GM21515 (cell line): ENCODE data around the gene GPR137.

Source experiments
- ATAC-seq: cut with Tn5 transposase; IDR thresholded peaks from one replicate; pipeline ENCODE4 v1.9.1; 2021; ENCODE audit not compliant: unreplicated experiment

Gene GPR137

DNA sequence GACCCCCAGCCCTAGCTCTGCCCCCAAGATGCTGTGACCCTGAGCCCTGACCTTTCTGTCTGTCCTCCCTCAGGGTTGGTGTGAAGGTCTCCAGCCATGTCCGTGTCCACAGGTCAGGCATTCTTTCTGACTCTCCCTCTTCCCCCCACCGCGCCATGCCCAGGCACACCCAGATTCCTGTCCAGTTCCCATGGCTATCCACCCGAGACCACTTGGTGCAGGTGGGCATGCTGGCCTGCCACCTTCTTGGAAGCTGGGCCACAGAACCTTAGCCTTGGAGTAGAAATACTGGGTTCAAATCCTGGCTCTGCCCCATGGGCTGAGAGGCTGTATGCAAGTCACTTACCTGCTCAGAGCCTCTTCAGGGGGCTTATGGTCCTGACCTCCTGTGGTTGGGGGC lies 36.6 kb upstream of the GPR137 start:
- ATAC-seq: no peak

DNA sequence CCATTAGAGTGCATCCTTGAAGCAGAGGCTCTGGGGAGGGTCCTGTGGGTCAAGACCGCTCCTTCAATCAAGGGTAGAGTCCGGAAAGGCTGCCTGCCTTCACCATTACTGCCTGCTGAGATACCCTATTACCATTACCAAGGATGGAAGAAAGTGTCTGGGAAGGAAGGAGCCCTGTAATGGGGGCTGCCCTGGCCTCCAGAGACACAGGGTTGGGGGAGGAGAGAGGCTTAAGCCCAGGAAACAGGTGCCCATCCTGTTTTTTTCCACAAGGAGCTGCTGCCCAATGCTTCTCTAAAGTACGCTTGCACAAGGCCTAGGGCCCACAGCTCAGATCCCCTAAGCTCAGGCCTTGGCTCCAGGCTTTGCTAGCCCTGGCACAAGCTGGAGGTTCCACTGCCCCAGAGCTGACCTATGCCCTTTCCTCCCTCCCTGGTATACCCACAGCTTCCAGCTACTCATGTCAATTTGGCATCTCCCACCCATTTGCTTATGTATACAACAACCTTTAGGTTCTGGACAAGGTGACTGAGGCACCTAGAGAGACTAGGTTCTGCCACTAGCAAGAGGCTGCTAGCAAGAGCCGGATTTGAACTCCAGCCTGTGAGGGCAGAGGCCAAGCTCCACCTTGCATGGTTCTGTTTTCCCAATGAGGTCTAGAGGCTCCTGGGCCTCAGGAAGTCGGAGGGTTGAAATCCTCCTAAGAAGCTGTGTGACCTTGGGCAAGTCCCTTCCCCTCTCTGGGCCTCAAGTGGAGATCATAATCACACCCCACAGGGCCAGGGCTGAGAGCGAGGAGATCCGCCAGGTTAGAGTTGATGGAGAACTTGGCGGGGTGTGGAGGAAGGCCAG lies 35.9 kb upstream of the GPR137 start:
- ATAC-seq: no peak

DNA sequence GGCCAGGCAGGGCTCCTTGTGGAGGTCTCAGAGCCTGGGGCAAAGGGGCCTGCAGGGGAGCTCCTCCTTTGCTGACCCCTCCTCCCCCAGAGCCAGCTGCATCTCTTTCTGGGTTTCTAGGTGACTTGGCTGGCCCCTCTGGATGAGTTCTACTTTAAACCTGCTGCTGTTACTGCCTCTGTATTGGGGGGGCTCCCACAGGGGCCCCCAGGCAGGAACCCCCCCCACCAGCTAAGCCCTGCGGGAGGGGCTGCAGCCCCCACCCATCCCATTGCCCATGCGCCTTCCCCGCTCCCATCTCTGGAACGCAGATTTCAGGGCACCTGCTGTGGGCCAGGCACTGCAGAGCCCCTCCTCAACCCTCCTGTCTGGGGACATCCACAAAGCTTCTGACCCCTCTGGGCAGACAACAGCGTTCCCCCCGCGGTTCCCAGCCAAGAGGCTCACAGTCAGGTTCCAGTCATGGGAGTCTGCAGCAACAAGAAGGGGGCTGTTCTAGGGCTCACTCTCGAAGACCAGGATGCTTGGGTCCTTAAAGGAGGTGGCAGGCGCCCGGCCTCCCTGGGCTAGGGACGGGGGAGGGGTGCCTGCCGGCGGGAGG lies 35.1 kb upstream of the GPR137 start:
- no peak for ATAC-seq

DNA sequence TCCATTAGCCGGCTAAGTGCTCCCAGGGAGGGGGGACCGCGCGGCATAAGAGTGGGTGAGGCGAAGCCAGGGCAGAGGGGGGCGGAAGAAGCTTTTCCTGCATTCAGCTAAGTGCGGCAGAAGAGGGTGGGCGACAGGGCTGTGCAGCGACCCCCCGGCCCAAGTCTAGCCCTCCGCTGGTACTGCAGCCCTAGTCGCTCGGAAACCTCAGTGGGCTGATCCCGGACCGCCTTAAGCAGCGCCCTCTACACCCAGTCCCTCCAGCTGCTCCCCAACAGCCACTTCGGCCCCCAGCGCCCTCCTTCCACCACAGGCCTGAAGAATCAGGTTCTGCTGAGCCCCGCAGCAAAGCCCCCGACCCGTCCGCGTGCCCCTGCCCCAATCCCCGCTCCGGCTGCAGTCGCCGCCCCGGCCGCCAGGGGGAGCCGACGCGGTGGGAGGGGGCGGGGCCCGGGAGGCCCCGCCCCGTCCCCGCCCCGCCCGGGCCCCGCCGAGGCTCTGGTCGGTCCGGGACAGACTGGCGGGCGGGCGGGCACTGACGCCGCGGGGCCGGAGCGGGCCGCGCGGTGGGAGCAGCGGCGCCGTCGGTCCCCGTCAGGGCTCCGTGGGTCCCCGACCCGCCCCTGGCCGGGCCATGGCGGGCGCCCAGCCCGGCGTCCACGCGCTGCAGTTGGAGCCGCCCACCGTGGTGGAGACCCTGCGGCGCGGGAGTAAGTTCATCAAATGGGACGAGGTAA lies 34.5 kb upstream of the GPR137 start, which contains the start of gene PLCB3:
Gene PLCB3, plus strand, starts transcription at position 515 of the 737 bp plus-strand sequence. Its CDS starts 120 bp downstream, at position 635.
- peak; percentile 35 for ATAC-seq

DNA sequence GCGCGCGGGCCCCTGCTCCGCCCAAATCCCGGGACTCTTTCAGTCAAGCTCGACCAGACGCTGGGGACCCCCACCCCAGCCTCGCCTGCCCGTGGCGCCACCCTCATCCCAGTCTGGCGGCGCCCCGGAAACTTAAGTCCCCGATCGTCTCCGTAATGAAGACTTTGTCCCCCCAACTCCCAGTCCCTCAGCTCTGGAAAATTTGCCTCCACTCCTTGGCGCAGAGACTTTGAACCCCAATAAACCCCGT lies 34.0 kb upstream of the GPR137 start:
- peak; percentile 7 for ATAC-seq

DNA sequence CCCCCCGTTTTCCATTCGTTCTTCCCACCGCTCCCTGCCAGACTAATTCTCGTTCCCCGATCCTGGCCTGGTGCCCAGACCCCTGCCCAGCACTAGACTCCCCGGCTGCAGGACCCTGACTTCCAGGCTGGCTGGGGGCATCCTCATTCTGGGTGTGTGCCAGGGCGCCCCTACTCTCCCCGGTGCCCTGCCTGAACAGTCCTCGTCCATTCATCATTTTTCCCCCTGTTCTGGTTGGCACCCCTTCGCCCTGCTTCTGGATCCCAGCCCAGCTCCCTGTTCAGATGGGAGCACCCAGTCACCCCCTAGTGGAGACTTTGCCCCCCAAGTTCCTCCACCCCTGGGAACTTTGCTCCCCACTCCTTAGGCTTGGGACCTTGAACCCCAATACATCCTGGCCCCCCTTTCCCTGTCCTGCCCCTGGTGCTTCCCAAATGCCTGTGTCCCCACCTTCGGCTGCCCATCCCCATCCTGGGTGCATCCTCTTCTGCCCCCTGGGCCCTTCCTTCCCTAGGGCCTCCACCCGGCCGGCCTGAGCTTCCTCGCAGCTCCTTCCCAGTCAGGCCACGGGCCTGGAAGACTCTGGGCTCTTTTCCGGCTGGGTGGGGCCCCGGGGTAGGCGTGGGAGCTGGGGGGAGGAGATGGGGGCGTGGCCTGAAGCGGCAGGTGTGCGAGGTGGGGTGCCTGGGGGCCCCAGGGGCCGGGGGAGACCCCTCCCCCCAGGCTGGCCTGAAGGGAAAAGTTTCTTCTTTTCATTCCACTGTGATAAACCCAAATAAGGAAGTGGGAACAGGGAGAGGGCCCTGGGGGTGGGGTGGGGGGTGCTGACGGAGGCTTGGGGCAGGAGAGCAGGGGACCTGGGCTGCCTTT lies 33.4 kb upstream of the GPR137 start:
- ATAC-seq: no peak

DNA sequence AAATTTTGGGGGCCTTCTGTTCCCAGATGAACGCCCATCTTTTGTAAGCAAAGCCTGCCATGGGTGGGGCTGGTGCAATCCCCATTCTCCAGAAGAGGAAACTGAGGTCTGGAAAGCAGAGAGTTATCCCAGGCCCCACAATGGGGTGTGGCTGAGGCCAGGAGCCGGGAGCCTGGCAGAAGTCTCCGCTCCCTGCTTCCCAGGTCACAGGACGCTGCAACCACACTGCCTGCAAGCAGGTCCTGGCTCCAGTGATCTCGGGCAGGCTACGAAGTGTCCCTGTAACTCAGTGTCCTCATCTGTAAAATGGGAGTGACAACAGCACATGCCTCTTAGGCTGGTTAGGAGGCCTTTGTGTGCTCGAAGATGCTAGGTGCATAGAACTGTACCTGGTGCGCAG lies 32.6 kb upstream of the GPR137 start:
- ATAC-seq: no peak

DNA sequence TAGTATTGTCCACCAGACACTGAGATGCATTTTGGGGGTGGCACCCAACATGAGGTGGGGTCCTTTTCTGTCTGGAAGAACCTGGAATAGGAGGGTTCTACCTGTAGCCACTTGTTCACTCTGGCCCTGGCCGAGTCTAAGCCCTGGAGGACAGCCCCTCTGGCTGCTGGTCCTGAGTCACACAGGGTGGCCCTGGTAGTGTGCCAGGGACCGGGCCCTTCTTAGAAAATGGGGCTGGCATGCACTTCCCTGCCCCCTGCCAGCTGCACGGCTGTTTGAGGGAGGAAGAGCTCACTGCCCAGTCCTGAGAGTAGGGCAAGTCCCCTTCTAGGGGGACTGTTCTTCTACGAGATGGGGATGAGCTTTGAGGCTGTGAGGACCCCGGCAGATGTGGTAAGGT lies 32.2 kb upstream of the GPR137 start:
- ATAC-seq: no peak

DNA sequence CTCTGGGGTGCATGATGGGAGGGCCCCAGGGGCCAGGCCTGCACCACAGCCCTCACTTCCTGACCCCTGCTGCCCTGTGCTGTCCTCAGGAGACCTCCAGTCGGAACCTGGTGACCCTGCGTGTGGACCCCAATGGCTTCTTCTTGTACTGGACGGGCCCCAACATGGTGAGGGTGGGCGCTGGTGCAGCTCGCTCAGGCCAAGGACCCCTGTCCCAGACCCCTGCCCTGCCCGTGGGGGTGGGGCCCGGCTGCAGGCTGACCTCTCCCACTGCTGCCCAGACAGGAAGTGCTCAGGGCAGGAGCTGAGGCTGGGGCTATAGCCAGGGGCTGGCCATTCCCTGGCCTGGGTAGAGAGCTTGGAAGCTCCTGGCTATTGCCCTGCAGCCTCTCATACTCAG lies 31.3 kb upstream of the GPR137 start:
- ATAC-seq: no peak

DNA sequence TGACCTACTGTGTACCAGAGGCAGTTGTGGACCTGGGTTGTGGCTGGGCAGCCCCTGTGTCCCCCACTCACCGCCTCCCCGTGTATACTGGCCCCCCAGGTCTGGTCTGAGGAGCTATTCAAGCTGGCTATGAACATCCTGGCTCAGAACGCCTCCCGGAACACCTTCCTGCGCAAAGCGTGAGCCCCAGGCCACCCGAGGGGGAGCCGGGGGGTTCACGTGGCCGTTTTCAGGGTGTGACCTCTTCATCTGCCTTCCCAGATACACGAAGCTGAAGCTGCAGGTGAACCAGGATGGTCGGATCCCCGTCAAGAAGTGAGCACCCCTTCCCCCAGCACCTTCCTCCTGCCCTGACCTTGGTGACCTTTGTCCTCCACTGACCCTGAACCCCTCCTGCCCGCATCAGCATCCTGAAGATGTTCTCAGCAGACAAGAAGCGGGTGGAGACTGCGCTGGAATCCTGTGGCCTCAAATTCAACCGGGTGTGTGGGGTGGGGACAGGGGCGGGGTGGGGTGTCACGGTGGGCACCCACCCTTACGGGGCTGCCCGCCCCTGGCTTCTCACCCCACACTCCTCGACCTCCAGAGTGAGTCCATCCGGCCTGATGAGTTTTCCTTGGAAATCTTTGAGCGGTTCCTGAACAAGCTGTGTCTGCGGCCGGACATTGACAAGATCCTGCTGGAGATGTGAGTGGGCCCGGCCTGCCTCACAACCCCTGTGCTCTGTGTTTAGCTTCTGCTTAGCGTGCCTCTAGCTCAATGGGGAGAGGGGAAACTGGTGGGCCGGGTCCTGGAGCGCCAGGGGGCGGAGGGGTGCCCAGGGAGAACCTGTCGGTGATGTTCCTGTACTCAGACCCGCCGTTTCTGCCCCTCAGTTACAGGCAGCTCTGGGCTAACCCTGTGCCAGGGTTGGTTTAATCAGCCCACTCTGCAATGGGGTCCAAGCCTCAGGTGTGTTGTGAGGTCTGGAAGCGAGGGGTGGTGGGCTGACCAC lies 30.2 kb upstream of the GPR137 start:
- no peak for ATAC-seq

DNA sequence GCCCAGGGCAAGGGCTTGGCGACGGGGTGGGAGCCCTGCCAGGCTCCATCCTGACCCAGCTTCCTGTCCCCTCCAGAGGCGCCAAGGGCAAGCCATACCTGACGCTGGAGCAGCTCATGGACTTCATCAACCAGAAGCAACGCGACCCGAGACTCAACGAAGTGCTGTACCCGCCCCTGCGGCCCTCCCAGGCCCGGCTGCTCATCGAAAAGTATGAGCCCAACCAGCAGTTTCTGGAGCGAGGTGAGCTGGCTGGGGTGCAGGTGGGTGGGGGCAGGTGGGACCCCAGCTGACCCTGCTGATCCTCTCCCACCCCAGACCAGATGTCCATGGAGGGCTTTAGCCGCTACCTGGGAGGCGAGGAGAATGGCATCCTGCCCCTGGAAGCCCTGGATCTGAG lies 29.3 kb upstream of the GPR137 start:
- no peak for ATAC-seq

DNA sequence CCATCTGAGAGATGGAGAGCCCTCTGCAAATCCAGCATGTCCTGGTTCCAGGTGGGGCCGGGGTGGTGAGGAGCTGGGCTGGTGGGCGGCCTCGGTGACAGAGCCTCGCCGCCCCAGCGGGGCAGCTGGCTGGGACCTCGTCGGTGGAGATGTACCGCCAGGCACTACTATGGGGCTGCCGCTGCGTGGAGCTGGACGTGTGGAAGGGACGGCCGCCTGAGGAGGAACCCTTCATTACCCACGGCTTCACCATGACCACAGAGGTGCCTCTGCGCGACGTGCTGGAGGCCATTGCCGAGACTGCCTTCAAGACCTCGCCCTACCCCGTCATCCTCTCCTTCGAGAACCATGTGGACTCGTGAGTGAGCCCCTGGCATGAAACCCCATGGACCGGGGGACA lies 27.3 kb upstream of the GPR137 start:
- no peak for ATAC-seq

DNA sequence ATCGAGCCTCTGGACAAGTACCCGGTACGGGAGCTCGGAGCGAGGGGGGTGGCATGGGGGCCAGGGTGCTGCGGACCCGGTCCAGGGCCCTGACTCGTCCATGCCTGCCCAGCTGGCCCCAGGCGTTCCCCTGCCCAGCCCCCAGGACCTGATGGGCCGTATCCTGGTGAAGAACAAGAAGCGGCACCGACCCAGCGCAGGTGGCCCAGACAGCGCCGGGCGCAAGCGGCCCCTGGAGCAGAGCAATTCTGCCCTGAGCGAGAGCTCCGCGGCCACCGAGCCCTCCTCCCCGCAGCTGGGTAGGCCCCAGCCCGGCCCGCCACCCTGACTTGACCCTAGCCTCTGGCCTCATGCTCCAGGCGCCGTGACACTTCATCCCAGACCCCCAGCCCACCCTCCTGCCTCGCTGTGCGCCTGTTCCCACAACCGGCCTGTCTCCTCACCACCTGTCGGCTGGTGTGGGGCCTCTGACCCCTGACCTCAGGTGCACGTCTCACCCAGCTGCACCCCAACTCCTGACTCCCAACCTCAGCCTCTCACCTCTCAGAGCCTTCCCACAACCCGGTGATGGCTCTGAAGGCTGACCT lies 26.6 kb upstream of the GPR137 start:
- ATAC-seq: no peak

DNA sequence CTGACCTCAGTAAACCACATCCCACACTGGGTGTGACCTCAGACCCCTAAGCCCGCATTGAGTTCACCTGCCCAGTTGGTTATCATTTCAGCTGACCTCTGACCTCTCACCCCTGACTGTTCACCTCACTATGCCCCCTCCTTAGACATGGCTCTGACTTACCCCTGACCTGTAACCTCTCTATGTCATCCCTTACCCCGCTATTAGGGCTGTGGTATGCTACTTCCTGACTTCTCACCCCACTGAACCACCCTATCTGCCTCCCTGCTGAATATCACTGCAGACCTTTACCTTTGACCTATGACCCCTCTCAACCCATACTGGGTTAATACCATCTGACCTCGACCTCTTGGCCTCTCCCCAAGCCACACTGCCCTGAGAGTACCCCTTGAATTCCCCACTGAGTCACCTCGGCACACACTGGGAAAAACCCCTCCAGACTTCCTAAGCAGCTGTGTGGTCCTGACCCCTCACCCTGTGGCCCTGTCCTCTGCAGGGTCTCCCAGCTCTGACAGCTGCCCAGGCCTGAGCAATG lies 26.0 kb upstream of the GPR137 start:
- no peak for ATAC-seq

DNA sequence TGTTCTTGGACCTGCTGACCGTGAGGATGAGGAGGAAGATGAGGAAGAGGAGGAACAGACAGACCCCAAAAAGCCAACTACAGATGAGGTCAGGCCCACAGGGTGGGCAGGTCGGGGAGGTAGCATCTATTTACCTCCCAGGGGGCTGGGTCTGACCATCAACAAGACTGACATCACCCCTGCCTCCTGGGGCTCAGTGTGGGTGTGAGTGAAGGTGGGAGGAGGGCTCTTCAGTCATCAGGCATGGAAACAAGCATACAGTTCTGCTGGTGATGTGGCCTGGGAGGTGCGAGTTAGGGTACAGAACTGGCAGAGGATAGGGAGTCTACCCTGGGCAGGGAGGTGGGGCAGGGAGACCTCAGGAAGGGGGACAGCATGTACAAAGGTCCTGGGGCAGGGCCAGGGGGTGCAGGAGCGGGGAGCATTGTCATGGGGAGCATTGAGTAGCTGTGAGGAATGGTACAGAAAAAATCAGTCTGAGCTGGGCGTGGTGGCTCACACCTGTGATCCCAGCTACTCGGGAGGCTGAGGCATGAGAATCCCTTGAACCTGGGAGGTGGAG lies 25.4 kb upstream of the GPR137 start:
- ATAC-seq: no peak

DNA sequence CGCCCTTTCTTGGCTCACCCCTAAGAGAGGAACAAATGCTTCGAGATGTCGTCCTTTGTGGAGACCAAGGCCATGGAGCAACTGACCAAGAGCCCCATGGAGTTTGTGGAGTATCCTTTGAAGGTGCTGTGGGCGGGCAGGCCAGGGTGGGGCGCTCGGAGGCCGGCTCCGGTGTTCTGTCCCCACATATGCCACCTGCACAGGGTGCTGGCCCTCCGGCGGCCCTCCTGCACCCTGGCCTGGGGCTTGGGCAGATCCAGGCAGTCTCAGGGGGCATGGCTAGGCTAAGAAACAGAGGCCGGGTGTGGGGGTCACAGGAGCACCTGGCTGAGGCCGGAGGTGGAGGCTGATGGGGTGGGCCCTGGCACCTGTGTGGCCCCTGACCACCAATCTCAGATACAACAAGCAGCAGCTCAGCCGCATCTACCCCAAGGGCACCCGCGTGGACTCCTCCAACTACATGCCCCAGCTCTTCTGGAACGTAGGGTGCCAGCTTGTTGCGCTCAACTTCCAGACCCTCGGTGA lies 24.0 kb upstream of the GPR137 start:
- no peak for ATAC-seq

DNA sequence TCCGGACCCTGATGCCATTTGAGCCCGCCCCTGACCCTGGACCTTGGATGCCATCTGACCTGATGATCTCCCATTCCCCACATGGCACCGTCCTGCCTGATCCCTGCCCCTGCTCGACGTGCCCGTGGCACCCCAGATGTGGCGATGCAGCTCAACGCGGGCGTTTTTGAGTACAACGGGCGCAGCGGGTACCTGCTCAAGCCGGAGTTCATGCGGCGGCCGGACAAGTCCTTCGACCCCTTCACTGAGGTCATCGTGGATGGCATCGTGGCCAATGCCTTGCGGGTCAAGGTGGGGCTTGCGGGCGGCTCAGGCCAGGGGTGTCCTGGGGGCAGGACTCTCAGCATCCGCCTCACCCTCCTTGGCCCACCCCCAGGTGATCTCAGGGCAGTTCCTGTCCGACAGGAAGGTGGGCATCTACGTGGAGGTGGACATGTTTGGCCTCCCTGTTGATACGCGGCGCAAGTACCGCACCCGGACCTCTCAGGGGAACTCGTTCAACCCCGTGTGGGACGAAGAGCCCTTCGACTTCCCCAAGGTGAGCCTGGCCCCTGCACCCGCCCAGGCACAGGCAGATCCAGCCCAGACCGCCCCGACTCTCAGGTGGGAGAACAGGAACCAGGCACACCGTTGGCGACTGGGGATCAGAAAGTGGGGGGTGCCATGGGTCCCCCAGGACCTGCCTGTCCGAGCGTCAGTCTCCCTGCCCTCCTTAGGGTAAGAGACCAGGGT lies 23.2 kb upstream of the GPR137 start:
- ATAC-seq: no peak
